Activated CD4-positive, alpha-beta T cell treated with anti-CD3 and anti-CD28 coated beads, Interleukin-2, Interleukin-6, amounts not matched to agents 100 ng/mL and 50 ng/mL, durations not matched to agents 16 hours and 8 hours (primary cell): Measurements from ENCODE around the gene MTHFD1L.

Source experiments
- DNase-seq: peaks from one replicate; pipeline ENCODE4 v3.0.0-alpha.2; 2020

Gene MTHFD1L

GRCh38 chr6:150994026-150994425 lies 128.5 kb downstream of the MTHFD1L start:
- peak; percentile 17 for DNase-seq

DNA sequence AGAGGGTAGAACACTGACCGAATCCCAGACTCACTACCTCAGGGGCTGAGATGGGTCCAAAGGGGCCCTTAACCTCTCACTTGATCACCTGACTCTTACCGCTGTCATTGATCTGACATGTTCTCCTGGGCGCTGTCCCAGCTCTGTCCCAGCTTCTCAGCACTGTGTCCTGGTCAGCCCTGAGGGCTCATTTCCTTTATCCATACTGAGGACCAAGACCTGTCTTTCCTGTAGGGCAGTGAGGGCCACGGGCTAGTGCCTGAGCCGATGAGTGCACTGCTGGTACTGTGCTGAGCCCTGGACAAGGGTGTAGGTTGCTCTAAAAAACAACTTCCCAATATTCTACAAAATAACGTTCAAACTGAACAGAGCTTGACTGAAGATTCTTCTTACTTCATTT lies 131.5 kb downstream of the MTHFD1L start:
- DNase-seq: no peak

GRCh38 chr6:150999107-150999506 lies 133.6 kb downstream of the MTHFD1L start:
- DNase-seq: no peak

DNA sequence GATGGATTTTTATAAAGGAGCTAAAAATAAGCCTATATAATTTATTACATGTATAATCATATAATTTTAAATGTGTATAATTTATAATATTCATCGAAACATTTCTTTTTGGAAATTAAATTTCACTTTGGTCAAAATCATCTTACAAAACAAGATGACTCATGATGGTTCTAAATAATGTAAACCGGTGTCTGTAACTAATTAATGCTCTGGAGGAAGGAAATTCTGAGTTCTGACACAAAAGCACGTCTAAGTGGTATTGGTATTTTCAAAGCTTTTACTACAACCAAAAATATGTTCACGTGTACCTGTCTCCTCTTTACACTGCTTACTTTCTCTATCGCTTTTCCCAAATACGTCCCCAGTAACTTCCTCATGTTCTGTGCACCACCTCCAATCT lies 134.1 kb downstream of the MTHFD1L start:
- no peak for DNase-seq

GRCh38 chr6:151001387-151002056 lies 136.0 kb downstream of the MTHFD1L start:
- DNase-seq: no peak

DNA sequence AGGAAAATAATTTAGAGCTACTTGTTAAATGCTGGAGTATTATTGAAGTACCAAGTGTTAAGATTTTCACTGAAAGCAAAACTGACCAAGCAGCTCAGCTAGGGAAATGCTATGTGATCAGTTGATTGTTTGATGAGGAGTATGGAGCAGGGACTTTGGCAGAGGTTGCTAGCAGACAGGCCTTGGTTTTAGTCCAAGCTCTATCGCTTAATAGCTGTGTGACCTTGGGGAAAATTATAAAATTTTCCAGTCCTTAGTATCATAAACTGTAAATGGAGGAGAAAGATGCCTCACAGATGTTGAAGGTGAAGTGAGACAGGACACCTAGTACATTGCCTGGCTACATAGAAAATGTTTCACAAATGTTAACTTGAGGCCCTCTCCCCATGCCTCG lies 136.6 kb downstream of the MTHFD1L start:
- DNase-seq: no peak

DNA sequence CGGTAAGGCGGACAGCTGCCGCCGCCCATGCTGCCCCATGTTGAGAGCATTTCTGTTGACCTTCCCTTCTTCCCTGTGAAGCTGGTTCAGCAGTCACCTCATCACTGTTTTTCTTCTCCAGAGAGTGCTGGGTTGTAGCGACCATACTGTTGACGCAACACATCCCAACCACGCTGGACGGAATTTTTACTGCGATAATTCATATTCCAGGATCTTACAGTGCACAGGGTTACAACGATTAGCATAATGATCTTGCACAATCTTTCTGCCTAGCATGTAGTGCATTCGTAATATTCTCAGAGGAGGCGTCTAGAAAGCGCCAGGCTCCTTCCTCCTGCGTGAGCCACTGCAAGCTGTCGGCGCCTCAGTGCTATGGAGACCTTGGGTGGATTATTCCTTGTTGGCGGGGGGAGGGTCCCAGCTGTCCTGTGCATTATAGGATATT lies 137.0 kb downstream of the MTHFD1L start:
- DNase-seq: no peak

DNA sequence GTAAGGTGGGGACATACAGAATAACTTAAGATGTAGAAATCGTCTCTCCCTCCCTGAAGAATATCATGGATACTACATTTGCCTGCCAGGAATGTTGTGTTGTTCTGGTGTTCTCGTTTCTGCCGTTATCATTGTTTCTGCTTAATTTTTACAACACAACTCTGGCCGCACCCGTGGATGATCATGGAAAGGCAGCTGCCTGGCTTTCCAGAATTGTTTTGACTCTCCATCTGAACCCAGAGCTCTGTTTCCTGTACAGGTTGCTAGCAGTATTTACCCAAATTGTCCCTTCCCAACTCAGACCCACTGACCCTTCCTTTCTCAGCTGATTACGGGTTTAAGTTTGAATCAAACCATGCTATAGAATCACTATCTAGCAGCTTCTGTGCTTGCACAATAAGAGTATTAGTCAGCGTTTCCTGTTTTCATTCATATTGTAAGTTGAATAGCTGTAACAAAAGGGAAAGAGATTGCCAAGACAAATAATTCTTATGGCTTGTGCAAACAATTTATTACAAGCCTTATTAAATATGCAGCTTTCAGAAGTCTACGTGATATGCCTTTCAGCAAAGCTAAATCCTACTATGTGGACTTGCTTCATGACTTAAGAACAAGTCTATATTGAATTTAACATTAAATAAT lies 139.0 kb downstream of the MTHFD1L start:
- DNase-seq: peak; percentile 76

DNA sequence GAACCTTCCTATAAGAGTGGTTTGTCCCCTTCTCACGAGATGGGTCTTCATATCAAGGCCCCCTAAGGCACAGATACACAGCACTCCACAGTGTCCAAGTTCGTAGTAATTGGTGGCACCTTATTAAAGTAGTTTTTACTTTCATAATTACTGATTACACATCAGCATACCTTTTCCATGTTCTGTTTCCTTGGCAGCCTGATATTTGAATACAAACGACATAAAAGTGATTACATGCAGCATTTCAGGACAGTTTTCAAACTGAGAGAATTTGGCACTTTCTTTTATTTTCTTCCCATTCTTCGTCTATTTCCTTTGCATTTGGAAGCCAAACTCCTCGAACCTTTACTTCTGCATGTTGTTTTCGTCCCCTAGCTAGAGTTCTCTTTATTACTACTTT lies 139.7 kb downstream of the MTHFD1L start:
- no peak for DNase-seq

DNA sequence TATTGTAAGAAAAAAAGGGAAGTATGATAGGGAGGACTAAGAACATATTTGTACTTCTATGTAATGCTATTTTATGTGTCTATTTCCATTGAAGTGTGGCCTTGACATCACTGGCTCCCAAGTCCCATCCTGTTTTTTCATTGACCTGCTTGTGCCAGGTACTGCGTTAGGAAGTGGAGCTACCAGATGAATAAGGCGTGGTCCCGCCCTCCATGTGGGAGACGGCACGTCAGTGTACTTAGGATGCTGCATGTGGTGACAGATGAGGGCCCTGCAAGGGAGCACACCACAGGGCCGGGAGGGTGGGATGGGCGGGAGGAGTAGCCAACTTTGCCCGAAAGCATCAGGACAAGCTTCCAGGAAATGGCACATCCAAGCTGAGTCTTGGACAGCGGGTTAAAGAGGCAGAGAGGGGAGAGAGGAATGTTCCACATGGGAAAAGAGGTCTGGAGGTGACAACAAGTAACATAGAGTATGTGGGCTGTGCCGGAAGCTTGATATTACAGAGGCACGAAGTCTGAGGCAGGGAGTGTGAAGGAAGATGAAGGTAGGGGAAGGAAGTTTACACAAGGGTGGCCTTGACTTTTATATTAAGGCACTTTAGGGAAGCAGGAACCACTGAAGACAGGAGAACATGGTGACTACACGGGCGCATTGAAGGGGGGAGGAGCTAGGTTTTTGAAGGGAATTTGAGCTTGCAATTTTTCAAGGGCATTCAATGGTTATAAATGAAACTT lies 140.6 kb downstream of the MTHFD1L start:
- no peak for DNase-seq

DNA sequence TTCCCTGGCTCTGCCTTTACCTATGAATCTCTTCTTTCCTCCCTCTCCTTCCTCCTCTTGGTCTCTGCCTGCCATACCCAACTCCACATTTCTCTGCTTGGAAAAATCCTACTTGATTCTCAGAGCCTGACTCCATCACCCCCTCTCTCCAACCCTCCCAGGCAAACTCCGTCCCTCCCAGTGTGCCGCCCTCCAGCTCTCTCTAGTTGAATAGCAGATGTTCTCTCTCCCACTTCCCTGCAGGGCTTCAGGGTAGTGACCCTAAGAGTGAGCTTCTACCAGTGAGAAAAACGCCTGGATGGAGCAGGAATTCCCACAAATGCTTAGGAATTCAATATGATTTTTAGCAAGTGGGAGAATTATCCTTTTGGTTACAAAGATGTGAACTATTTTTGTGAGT lies 141.6 kb downstream of the MTHFD1L start:
- DNase-seq: no peak

GRCh38 chr6:151007922-151008321 lies 142.4 kb downstream of the MTHFD1L start:
- no peak for DNase-seq

DNA sequence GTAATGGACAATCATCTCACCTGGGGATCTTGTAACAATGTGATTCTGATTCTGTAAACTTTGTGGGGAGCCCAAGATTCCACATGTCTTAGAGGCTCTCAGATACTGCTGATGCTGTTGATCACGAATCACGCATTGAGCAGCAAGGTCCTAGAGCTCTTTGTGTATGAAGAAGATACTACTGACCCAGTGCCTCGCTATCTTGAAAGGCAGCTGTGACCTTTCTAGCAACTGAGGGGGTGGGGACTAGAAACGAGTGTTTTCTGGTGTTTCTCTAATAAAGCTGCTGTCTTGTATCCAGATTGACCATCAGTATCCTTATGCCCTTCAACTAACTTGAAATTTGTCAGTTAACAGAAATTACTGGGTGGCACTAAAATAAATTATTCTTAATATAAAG lies 142.9 kb downstream of the MTHFD1L start:
- DNase-seq: no peak

DNA sequence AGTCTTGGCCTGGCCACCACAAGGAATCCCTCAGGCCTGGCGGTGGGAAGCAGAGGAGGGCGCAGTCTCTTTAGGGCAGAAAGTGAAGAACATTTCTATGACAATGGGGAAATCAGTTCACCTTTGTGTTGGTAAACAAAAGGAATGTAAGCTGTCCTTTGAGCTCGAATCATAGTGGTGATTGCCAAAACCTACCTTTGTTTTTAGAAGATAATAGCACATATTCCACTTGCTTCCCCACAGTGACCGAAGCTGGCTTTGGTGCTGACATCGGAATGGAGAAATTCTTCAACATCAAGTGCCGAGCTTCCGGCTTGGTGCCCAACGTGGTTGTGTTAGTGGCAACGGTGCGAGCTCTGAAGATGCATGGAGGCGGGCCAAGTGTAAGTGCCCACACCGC lies 144.1 kb downstream of the MTHFD1L start:
- no peak for DNase-seq

DNA sequence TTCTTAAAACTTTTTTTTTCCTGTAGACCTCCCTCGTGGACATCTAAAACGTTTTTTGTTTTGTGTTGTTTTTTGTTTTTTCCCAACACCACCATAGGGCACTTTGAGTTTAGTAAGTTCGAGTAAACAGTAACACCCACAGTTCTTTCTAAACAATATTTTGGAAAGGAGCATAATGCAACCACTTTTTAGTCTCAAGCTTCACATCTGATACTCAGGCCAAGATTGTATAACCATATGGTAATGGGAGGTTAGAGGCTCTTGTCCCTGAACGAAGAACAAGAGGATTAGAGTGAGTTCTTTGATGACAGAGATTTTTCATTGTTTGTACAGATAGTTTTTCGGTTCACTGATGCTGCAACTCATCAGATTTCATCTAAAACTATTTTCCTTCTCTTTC lies 144.6 kb downstream of the MTHFD1L start:
- no peak for DNase-seq

DNA sequence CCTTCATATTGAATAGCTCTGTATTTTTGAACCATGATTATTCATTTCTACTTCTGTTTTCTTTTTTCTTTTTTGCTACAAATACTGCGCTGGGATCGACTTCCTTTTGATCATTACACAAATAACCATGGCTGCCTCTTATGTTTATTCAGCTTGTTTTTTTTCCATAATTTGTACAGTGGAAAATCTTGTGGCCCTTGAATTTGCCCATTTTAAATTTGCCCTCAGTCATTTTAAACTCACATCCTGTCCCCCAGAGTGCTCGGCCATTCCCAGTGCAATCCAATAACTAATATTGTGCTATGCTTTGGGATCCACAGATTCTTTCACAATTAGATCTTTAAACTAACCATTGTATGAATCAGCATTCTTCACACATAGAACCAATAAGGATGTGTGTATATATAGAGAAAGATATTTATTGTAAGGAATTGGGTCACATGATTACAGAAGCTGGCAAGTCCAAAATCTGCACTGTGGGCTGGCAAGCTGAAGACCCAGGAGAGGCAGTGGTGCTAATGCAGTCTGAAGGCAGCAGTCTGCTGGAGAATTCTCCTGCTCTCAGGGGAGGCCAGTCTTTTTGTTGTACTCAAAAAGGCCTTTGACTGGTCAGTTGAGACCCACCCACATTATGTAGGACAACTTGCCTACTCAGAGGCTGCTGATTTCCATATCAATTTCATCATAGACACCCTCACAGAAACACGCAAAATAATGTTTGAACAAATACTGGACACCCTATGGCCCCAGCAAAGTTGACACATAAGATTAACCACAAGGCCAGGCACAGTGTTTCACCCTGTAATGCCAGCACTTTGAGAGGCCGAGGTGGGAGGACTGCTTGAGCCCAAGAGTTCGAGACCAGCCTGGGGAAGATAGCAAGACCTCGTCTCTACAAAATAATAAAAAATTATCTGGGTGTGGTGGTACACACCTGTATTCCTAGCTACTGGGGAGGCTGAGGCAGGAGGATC lies 147.1 kb downstream of the MTHFD1L start:
- DNase-seq: no peak

DNA sequence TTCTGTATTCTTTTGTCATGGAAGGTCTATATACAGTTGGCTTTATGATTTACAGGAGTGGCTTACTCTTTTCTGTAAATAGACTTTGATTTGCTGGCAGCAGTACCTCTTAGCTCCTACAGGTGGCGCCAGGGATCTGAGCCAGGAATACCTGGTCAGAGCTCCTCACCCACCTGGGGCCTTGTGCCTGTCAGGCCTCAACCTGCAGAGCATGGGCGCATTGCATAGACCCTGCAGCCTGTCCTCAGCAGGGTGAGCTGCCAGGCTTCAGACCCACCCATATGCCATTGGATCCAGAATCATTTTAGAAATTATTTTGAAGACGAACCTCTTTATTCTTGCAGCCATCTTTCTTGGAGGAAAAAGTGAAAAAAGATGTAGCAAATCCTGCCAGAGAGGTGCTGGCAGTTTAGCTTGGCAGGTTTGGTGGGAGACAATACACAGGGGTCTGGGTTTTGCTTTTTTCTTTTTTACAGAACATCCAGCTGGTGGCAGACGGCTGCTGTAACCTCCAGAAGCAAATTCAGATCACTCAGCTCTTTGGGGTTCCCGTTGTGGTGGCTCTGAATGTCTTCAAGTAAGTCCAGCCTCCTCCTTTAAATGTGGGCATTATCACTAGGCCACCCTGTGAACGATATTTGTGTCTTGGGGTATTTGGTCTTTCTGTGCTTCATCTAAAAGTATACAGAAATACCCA lies 149.1 kb downstream of the MTHFD1L start:
- peak; percentile 74 for DNase-seq

GRCh38 chr6:151015101-151015700 lies 149.7 kb downstream of the MTHFD1L start:
- DNase-seq: no peak

- no peak for DNase-seq
These were observed 150.6 kb downstream of the MTHFD1L start for GRCh38 chr6:151016107-151016506.

DNA sequence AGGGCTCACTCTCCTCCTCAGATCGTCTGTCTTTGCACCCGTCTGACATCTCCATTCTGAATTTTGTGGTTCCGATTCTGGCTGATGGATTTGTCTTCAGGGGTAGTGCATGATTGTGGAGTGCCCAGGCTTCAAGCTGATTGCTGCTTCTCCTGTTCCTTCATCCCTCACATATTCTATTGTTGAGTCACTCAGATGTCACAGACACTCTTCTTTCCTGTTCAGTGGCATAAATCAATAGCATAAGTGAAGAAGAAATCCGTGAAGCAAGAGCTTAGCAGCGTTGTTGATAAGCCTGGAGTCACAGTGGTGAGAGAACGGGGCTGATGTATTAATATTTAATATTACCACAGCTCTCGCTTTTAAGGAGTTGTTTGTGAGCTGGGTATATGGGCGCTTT lies 152.5 kb downstream of the MTHFD1L start:
- DNase-seq: no peak

DNA sequence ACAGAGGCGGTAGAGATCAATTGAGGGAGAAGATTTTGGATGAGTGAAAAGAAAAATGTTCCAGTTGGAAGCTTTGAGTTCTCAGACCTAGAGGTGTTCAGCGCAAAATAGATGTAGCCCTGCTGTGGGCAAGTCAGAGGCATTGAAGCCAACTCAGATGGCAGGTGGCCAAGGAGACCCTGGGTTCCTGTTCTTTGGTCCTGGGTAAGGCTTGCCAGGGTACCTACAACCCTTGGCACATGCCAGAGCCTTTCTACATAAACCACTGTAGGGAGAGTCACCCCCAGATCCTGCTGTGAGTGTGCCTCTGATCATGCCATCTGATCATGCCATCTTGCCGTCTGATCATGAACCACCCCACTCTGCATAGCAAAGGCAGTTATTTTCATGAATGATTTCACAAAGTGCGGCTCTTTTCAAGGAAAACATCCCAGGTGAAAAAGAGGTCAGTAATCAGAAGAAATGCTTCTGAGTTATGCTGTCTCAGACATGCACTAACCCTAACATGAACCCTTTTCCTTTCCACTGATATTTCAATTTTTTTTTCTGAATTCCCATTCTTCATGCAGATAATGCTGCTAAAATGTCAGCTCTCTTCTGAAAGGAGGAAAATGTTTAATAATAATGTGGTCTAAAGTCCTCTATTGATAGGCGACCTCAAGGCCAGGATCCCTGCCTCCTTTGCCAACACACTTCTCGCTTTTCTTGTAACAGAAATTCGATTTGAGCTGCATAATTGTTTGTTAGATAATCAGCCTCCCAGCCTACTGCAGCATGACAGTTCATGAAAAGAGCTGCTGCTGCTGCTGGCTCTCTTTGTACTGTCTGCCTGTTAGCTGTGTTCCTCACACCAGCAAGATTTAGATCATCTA lies 153.6 kb downstream of the MTHFD1L start:
- no peak for DNase-seq
